A549 (cell line): Measurements from ENCODE around the gene MED12L. TPM values are rescaled to one million over a fixed set of nuclear protein-coding genes. Genes with fewer than 3 reads are reported as not detected.

Source experiments
- ATAC-seq, 2 experiments: fragments of 200-7000 bp in 1 of 2; fragments of >200 bp in 1 of 2; cut with Nextera tagmentation in 1 of 2; cut with Tn5 transposase in 1 of 2; 3 replicates each; pipeline versions ENCODE4 v1.8.0 to v1.9.1; 2018 to 2020; ENCODE audit warnings: mild to moderate bottlenecking in 1 of 2, moderate library complexity in 1 of 2
- CTCF ChIA-PET: fragments of 300-600 bp; sonication (Branson Sonifier 250); formaldehyde crosslinking; extraction: SDS; loops from one replicate; lab custom pipeline; 2021; ENCODE audit warnings: antibody characterized with exemption, inconsistent platforms; lab: Yijun Ruan, JAX
- POLR2A ChIA-PET: fragments of 350-600 bp; formaldehyde crosslinking; extraction: SDS; loops from one replicate; lab custom pipeline; 2021; ENCODE audit warnings: antibody characterized with exemption, inconsistent platforms; lab: Yijun Ruan, JAX
- DNase-seq, 2 experiments: peaks; one replicate each; pipeline versions ENCODE4 v3.0.0 to v3.0.0-alpha.2; 2011 to 2016; ENCODE audit warnings: low read depth in 1 of 2, low spot score in 1 of 2
- FAIRE-seq: peaks from 2 replicates; lab custom pipeline; 2011; peaks lifted over from hg19 to GRCh38; lab: Jason Lieb, UNC
- H3K27ac ChIP-seq, 2 experiments: fragments of >200 bp; sonication (Bioruptor Twin); formaldehyde crosslinking; 3 replicates each; pipeline ENCODE4 v1.5.1; 2016 to 2017
- H3K4me1 ChIP-seq: fragments of >200 bp; sonication (Bioruptor Twin); formaldehyde crosslinking; 3 replicates; pipeline ENCODE4 v1.6.1; 2016
- H3K4me2 ChIP-seq: fragments of >200 bp; sonication (Bioruptor Twin); formaldehyde crosslinking; 3 replicates; pipeline ENCODE4 v1.6.1; 2016
- H3K4me3 ChIP-seq: fragments of >200 bp; sonication (Bioruptor Twin); formaldehyde crosslinking; 3 replicates; pipeline ENCODE4 v1.5.1; 2016
- H3K9me3 ChIP-seq: fragments of >200 bp; sonication (Bioruptor Twin); formaldehyde crosslinking; 3 replicates; pipeline ENCODE4 v1.6.1; 2016
- CBX2 ChIP-seq: fragments of 200-600 bp; sonication (generic); IDR thresholded peaks from 2 replicates; pipeline ENCODE4 v1.6.1; 2016; ENCODE audit warnings: low read depth, mild to moderate bottlenecking, borderline replicate concordance
- CBX8 ChIP-seq: fragments of 200-600 bp; sonication (generic); IDR thresholded peaks from 2 replicates; pipeline ENCODE4 v1.6.1; 2016
- EP300 ChIP-seq, 2 experiments: fragments of >200 bp; sonication (Bioruptor Twin); formaldehyde crosslinking; IDR thresholded peaks; 2 replicates in 1 of 2; 3 replicates in 1 of 2; pipeline ENCODE4 v1.6.1; 2016 to 2017
- ESRRA ChIP-seq: fragments of 150-350 bp; IDR thresholded peaks from 2 replicates; pipeline ENCODE4 v1.6.1; 2014; ENCODE audit warnings: mild to moderate bottlenecking, low read length, borderline replicate concordance
- FOSL2 ChIP-seq, 2 experiments: fragments of 450-650 bp in 1 of 2; fragments of >200 bp in 1 of 2; sonication (Bioruptor Twin) in 1 of 2; formaldehyde crosslinking; IDR thresholded peaks; 2 replicates each; pipeline versions ENCODE4 v1.5.0 to v1.6.1; 2016 to 2020; ENCODE audit warnings: mild to moderate bottlenecking in 1 of 2, moderate library complexity in 1 of 2
- GATA3 ChIP-seq: IDR thresholded peaks from 2 replicates; pipeline ENCODE4 v1.6.1; 2012; ENCODE audit warnings: borderline replicate concordance
- JUN ChIP-seq, 2 experiments: fragments of >200 bp; sonication (Bioruptor Twin); formaldehyde crosslinking; IDR thresholded peaks; 2 replicates in 1 of 2; 3 replicates in 1 of 2; pipeline ENCODE4 v1.6.1; 2016 to 2017
- KDM1A ChIP-seq: fragments of 200-600 bp; sonication (generic); IDR thresholded peaks from 2 replicates; pipeline ENCODE4 v1.6.1; 2016; ENCODE audit warnings: low read depth, mild to moderate bottlenecking
- KDM5A ChIP-seq: fragments of 200-600 bp; sonication (generic); IDR thresholded peaks from 2 replicates; pipeline ENCODE4 v1.6.1; 2016; ENCODE audit warnings: antibody characterized with exemption, mild to moderate bottlenecking
- MAFK ChIP-seq: fragments of 450-650 bp; IDR thresholded peaks from 2 replicates; pipeline ENCODE4 v1.6.1; 2014; ENCODE audit not compliant: partially characterized antibody
- PHF8 ChIP-seq: fragments of 200-600 bp; sonication (generic); IDR thresholded peaks from 2 replicates; pipeline ENCODE4 v1.6.1; 2016; ENCODE audit warnings: low read depth, mild to moderate bottlenecking, antibody characterized with exemption, moderate library complexity, borderline replicate concordance
- RFX5 ChIP-seq: fragments of 450-650 bp; IDR thresholded peaks from 2 replicates; pipeline ENCODE4 v1.7.1; 2014; ENCODE audit warnings: antibody characterized with exemption, mild to moderate bottlenecking, moderate library complexity
- TFCP2L1 ChIP-seq: fragments of 250-450 bp; sonication (Bioruptor Pico); IDR thresholded peaks from 2 replicates; pipeline ENCODE4 v1.5.0; 2021; ENCODE audit warnings: mild to moderate bottlenecking
- TP53 ChIP-seq: fragments of 250-450 bp; sonication (Bioruptor Pico); IDR thresholded peaks from 2 replicates; pipeline ENCODE4 v1.5.0; 2021; ENCODE audit warnings: mild to moderate bottlenecking, moderate library complexity
- ZSCAN20 ChIP-seq: fragments of 250-450 bp; sonication (Bioruptor Pico); IDR thresholded peaks from 2 replicates; pipeline ENCODE4 v1.8.0; 2022; ENCODE audit warnings: mild to moderate bottlenecking, moderate library complexity
- WGBS: methylation state at CpG from one replicate; pipeline ENCODE4 v1.1.6; 2017; ENCODE audit errors: missing lambda C conversion rate; 5-methylcytosine and 5-hydroxymethylcytosine counted together
- polyA plus RNA-seq, 4 experiments: library from polyadenylated mRNA; depleted of rRNA in 3 of 4; stranded (reverse); fragments of >200 nt; fragmentation: RNase III in 1 of 4; extraction: RNeasy Plus Mini Kit Qiagen cat#74134 plus additional on column Dnase treatment in 1 of 4; gene quantifications; 2 replicates in 3 of 4; 3 replicates in 1 of 4; pipeline ENCODE4 v1.2.3, GENCODE V29; 2011 to 2017
- TF ChIP-seq, protein P1 (sequence below): fragments of 200-600 bp; sonication (generic); IDR thresholded peaks from 2 replicates; pipeline ENCODE4 v1.6.1; 2016; ENCODE audit warnings: antibody characterized with exemption, mild to moderate bottlenecking, moderate library complexity
- TF ChIP-seq, protein P2 (sequence below): fragments of 250-450 bp; sonication (Bioruptor Pico); IDR thresholded peaks from 2 replicates; pipeline ENCODE4 v1.5.0; 2021; ENCODE audit warnings: mild to moderate bottlenecking, moderate library complexity, borderline replicate concordance
- TF ChIP-seq, protein P3 (sequence below): IDR thresholded peaks from 2 replicates; pipeline ENCODE4 v1.6.1; 2012

MED12L gene
- polyA plus RNA-seq, 2 of the 4 experiments (the other 2 are of a cell fraction), result 0.32 to 0.63 TPM

DNA sequence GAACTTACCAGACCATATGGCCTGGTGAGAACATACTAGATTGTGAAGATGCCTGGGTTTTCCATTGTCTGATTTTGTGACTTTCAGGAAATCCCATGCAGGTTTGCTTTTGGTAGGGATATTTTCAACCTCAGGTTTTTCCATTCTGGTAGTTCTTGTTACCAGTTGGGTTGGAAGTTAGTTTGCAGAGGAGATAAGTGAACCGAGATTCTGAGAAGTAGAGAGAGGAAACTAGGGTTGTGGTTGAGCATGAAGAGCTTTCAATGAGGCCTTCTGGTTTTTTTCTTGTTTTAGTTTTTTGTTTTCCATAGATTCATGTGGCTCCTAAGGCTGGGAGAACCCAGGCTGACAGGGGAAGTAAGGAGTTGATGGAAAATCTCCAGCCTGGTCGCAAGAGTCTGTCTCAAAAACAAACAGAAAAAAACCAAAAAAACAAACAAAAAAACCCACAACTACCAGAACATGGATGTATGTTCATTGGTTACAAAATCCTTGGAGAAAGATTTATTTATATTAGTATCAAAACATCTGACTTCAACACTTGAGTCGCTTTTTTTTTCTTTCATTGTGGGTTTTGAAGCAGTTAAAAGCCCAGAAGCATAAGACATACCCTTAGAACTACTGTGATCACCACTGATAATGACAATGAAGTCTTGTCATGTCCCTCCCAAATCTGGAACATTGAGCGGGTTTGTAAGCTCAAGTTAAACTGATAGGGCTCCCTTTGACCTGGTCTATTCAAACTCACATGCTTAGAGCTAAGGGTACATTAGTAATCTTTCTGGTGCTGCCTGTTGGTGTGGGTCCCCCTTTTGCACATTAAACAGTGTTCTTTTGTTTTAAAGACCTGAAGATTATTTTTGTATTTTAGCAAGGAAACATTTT lies 114.3 kb downstream of the MED12L start:
- H3K4me3 ChIP-seq, result no peak overlapping the region
- POLR2A ChIA-PET, result no interaction called here
- TF ChIP-seq KDM1A (no peak), PHF8 (no peak), TFCP2L1 (CRISPR knock-in tag) (no peak)
- TF ChIP-seq, protein P1, sequence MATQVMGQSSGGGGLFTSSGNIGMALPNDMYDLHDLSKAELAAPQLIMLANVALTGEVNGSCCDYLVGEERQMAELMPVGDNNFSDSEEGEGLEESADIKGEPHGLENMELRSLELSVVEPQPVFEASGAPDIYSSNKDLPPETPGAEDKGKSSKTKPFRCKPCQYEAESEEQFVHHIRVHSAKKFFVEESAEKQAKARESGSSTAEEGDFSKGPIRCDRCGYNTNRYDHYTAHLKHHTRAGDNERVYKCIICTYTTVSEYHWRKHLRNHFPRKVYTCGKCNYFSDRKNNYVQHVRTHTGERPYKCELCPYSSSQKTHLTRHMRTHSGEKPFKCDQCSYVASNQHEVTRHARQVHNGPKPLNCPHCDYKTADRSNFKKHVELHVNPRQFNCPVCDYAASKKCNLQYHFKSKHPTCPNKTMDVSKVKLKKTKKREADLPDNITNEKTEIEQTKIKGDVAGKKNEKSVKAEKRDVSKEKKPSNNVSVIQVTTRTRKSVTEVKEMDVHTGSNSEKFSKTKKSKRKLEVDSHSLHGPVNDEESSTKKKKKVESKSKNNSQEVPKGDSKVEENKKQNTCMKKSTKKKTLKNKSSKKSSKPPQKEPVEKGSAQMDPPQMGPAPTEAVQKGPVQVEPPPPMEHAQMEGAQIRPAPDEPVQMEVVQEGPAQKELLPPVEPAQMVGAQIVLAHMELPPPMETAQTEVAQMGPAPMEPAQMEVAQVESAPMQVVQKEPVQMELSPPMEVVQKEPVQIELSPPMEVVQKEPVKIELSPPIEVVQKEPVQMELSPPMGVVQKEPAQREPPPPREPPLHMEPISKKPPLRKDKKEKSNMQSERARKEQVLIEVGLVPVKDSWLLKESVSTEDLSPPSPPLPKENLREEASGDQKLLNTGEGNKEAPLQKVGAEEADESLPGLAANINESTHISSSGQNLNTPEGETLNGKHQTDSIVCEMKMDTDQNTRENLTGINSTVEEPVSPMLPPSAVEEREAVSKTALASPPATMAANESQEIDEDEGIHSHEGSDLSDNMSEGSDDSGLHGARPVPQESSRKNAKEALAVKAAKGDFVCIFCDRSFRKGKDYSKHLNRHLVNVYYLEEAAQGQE, result no peak
- TF ChIP-seq, all 56 proteins: peak for 0
- Histone ChIP-seq H3K27ac (peak overlapping the region in 1 of 2 experiments; percentile 27; a peak in 1 of 6 replicates), H3K9me3 (no peaks in the 10 kb centered on the region), H3K4me1 (peaks cover 18% of the 10 kb centered on the region; the same call in 2 of the 3 replicates), H3K4me2 (no peak overlapping the region)
- no peak for DNase-seq
- CTCF ChIA-PET, result interaction anchor here (1.4 to 3.2 kb wide), 4 partner anchors 11 to 32 kb away, joined by 3 to 12 read pairs (median 10); no protein-coding TSS in a partner anchor
- ATAC-seq, result no peak
- no peak for FAIRE-seq
- WGBS, result 73% methylated on average over 4 of the region's 4 CpGs

DNA sequence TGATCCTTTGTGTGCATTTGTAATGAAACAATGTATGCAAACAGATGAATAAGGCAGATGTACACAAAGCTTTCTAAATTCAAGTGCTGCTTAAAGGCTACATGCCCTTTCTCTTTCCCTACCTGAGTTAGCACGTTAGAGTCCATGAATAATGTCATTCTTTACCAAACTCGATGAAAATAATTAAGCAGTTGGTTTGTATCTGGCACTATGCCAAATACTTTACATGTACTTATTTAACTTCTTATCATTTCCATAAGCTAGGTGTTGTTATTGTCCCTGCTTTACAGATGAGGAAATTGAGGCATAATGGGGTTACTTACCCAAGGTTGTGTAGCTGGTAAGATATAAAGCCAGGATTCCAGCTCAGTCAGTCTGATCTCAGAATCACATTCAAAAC lies 115.1 kb downstream of the MED12L start:
- no peak overlapping the region for H3K27ac ChIP-seq
- H3K9me3 ChIP-seq, result no peaks in the 10 kb centered on the region
- ATAC-seq (no peak), FAIRE-seq (no peak), DNase-seq (no peak)
- H3K4me2 ChIP-seq, result no peak overlapping the region
- WGBS, result 42% methylated on average over 2 of the region's 2 CpGs
- no peak overlapping the region for H3K4me3 ChIP-seq
- ChIA-PET POLR2A (no interaction called here), CTCF (interaction anchor here (0.6 to 3.2 kb wide), 7 partner anchors 10 to 1053 kb away, joined by 3 to 12 read pairs (median 3); no protein-coding TSS in a partner anchor)
- peaks cover 18% of the 10 kb centered on the region; the same call in 2 of the 3 replicates for H3K4me1 ChIP-seq
- TF ChIP-seq, protein P2, sequence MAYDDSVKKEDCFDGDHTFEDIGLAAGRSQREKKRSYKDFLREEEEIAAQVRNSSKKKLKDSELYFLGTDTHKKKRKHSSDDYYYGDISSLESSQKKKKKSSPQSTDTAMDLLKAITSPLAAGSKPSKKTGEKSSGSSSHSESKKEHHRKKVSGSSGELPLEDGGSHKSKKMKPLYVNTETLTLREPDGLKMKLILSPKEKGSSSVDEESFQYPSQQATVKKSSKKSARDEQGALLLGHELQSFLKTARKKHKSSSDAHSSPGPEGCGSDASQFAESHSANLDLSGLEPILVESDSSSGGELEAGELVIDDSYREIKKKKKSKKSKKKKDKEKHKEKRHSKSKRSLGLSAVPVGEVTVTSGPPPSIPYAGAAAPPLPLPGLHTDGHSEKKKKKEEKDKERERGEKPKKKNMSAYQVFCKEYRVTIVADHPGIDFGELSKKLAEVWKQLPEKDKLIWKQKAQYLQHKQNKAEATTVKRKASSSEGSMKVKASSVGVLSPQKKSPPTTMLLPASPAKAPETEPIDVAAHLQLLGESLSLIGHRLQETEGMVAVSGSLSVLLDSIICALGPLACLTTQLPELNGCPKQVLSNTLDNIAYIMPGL (CRISPR knock-in tag), result no peak
- TF ChIP-seq GATA3 (no peak), ZSCAN20 (CRISPR knock-in tag) (no peak), EP300 (IDR thresholded peaks at IDR 0.05) (no peak), MAFK (no peak), CBX2 (no peak), JUN (IDR thresholded peaks at IDR 0.05) (no peak), CBX8 (no peak), FOSL2 (IDR thresholded peaks at IDR 0.05) (no peak), FOSL2 (CRISPR knock-in tag; IDR thresholded peaks at IDR 0.05) (no peak), KDM5A (no peak), TP53 (CRISPR knock-in tag) (no peak), ESRRA (no peak), RFX5 (no peak)
- TF ChIP-seq, protein P3, sequence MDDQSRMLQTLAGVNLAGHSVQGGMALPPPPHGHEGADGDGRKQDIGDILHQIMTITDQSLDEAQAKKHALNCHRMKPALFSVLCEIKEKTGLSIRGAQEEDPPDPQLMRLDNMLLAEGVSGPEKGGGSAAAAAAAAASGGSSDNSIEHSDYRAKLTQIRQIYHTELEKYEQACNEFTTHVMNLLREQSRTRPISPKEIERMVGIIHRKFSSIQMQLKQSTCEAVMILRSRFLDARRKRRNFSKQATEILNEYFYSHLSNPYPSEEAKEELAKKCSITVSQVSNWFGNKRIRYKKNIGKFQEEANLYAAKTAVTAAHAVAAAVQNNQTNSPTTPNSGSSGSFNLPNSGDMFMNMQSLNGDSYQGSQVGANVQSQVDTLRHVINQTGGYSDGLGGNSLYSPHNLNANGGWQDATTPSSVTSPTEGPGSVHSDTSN, result no peak
- TF ChIP-seq, all 56 proteins: peak for 0
